ENCODE data around the gene CGB8. TPM values are rescaled to one million over a fixed set of nuclear protein-coding genes. Genes with fewer than 3 reads are reported as not detected.

Gene CGB8
- total and polyA plus RNA-seq, 2 experiments from 2014 or later, result not detected

GRCh38 chr19:49011194-49011593, 37.7 kb downstream of the CGB8 start:
- ATAC-seq, result no peak
- Histone ChIP-seq H3K36me3 (ENCODE audit: insufficient read depth) (peaks cover 7% of the 10 kb centered on the region; the same call in 1 of the 2 replicates), H3K9me2 (ENCODE audit: insufficient read depth) (no peaks in the 10 kb centered on the region)

More at GRCh38 chr19:49011194-49011593, 37.7 kb downstream of the CGB8 start:
- H3K4me2 ChIP-seq, result no peak overlapping the region
- no peaks in the 10 kb centered on the region for H3K79me2 ChIP-seq (replicated peaks; ENCODE audit: insufficient read depth)
- no peak overlapping the region for H3K27ac ChIP-seq (ENCODE audit: low read depth)
- H3K4me1 Mint-ChIP-seq, result no peaks in the 10 kb centered on the region
- peaks cover 73% of the 10 kb centered on the region for H3K36me3 Mint-ChIP-seq (ENCODE audit: low read depth)
- H3K27me3 Mint-ChIP-seq (ENCODE audit: insufficient read depth, low read depth, poor library complexity), result peaks cover 7% of the 10 kb centered on the region
- no peak overlapping the region for H2AFZ ChIP-seq
- no peaks in the 10 kb centered on the region; the same call in 2 of the 3 replicates for H3K9me3 Mint-ChIP-seq
- DNase-seq (ENCODE audit: low spot score), result no peak
- H3K4me3 ChIP-seq, result no peak overlapping the region
- no peaks in the 10 kb centered on the region for H3K4me1 ChIP-seq (ENCODE audit: insufficient read depth)
- H3F3A ChIP-seq (replicated peaks; ENCODE audit: low read depth), result no peaks in the 10 kb centered on the region
- TF ChIP-seq ZNF114 (CRISPR knock-in tag; IDR thresholded peaks at IDR 0.05) (no peak), STAT1 (IDR thresholded peaks at IDR 0.05; ENCODE audit: unreplicated experiment) (no peak), EZH2phosphoT487 (IDR thresholded peaks at IDR 0.05; ENCODE audit: unreplicated experiment) (no peak), POLR2AphosphoS5 (IDR thresholded peaks at IDR 0.05; ENCODE audit: low read depth) (no peak), ZNF462 (CRISPR knock-in tag; IDR thresholded peaks at IDR 0.05) (no peak), CREB1 (CRISPR knock-in tag; IDR thresholded peaks at IDR 0.05; ENCODE audit: low read depth) (no peak), JUNB (IDR thresholded peaks at IDR 0.05; ENCODE audit: unreplicated experiment) (no peak), EZH2 (IDR thresholded peaks at IDR 0.05; ENCODE audit: low read depth, unreplicated experiment) (no peak), NANOG (IDR thresholded peaks at IDR 0.05; ENCODE audit: borderline replicate concordance) (no peak), ZNF331 (CRISPR knock-in tag; IDR thresholded peaks at IDR 0.05; ENCODE audit: low read depth) (no peak), CTCF (conservative IDR thresholded peaks at IDR 0.05; ENCODE audit: low read depth in 2 of 2) (no peak)
- H3K27me3 ChIP-seq (ENCODE audit: insufficient read depth), result no peaks in the 10 kb centered on the region
- H4K20me1 ChIP-seq (replicated peaks; ENCODE audit: insufficient read depth), result no peaks in the 10 kb centered on the region; the same call in 1 of the 2 replicates
- H3K4me3 Mint-ChIP-seq, result no peak overlapping the region
- no peak overlapping the region for H3K27ac Mint-ChIP-seq
